Activated CD8-positive, alpha-beta memory T cell treated with anti-CD3 and anti-CD28 coated beads, Interleukin-2, amount 50 U/mL, for 48 hours (primary cell): Measurements from ENCODE around the gene AGXT.
A peak's percentile ranks its signal among the peaks of the same experiment; 100 is the strongest.

ENCODE experiments used
- DNase-seq: peaks from one replicate; pipeline ENCODE4 v3.0.0-alpha.2; 2020

The AGXT gene

DNA sequence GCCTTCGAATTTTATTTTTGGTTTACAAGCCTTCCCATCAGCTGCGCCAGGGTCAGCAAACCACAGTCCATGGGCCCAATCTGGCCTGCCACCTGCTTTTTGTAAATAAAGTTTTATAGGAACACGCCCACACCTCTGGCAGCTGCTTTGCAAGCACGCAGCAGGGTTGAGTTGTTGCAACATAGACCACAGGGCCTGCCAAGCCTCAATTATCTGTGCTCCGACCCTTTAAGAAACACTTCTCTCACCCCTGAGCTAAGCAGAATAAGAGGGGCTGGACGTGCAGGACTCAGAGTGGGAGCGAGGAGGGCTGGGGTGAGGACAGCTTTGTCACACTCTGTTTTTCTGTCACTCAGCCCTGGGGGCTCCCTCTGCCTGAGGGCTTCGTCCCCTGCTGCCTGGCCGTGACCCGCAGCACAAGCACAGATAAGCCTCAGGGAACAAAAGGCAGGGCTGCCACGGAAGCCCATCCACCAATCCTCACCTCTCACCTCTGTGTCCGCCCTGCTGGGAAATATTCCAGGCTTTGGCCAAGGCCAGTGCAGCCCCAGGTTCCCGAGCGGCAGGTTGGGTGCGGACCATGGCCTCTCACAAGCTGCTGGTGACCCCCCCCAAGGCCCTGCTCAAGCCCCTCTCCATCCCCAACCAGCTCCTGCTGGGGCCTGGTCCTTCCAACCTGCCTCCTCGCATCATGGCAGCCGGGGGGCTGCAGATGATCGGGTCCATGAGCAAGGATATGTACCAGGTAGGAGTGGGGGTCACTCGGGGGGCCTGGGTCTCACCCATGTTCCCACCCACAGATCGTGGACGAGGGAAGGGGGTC lies at the start of gene AGXT:
Gene AGXT, plus strand, starts transcription at position 539 of the 823 bp plus-strand sequence. Its CDS starts 42 bp downstream, at position 581.
- DNase-seq, result no peak

DNA sequence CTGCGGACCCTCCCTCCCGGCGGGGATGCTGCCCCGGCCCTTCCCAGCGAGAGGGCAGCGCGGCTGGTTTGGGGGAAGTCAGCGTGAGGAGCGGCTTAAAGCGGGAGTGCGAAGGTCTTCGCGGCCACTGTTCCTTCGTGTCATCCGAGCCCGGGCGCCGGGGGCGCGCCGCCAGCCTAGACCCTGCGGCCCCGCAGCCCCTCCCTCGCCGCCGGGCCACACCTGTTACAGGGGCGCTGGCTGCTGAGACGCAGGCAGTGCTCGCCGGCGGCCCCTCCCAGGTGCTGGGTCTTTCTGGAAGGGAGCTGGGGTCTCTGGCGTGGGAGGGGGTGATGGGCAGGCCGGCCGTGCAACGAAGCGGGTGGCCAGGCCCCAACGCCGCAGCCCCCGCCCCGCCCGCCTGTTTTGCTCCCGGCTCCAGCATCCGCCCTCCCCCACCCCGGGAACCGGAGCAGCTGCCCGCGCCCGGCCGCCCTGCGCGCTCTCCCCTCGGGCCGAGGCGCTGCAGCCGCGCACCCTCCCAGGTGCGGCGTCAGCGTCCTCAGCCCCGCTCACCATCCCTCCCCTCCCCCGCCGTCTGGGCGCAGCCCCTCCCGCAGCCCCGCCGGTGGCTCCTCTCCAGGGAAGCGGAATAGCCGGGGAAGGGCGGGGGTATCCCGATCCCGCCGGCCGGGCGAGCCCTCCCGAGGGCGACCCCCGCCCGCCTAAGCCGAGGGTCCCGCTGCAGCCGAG lies 49.3 kb upstream of the AGXT start:
- DNase-seq, result peak; percentile 51

- DNase-seq, result peak; percentile 58
Observed at GRCh38 chr2:240819858-240820606, 48.6 kb upstream of the AGXT start, which contains the start of gene KIF1A. Gene KIF1A, minus strand, starts transcription at chr2:240820219. Its CDS starts 22,467 bp downstream, at chr2:240797752.

DNA sequence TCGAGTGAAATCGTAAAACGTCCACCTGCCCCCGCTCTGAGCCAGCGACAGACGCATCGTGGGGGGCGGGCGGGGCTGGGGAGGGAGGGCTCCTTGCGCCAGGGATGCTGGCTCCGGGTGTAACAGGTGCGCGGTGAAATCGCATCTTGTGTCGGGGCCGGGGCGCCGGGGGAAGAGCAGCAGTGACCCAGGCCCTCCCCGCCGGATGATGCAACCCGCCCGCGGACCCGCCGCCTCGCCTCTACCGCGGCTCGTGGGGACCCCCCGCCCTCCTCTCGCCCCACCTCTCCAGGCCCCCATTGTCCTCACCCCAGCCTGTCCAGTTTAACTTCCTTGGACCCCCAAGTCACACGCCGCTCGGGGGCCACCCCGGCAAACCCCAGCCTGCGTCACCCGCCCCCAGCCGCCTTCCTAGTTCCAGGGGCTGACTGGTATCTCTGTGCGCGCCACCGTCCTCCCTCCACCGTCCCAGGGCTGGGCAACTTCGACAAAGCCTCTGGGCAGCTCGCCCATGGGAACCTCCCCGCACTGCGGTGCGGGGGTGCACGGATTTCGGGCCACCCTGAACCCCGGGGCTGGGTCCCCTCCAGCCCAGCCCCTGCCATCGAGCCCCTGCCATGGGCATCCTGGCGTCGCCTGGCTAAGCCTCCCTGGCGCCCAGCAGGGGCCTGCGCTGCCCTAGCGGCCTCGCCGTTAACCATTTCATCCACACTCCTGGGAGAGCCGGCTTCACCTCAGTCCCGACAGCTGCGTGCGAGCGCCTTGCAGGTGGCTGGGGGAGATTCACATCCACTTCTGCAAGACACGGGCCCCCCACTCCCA lies 47.8 kb upstream of the AGXT start:
- DNase-seq, result peak; percentile 70

GRCh38 chr2:240821429-240821778 lies 47.2 kb upstream of the AGXT start:
- DNase-seq, result no peak

DNA sequence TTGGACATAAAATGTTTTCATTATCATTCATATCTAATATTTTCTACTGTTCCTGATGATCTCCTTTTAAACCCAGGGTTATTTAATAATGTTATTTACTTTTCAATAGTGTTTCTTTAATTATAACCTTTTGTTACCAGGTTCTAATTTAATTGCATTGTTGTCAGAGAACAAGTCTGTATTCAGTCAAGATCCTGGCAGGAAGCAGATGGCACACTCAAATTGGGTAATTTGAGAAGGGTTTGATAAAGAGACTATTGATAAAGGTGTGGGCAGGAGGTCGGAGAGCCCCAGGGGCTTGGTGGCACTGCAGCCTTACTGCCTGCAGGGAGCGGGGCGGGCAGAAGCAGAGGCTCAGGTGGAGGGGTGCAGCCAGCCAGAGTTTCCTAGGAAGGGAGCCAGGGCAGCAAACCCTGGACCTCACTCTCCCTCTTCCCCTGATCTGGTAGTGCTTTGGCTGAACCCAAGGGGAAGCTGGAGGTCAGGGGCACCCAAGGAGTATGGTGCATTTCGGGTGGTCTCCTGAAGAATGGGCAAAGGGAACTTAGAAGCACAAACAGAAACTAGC lies 46.3 kb upstream of the AGXT start:
- peak; percentile 42 for DNase-seq

DNA sequence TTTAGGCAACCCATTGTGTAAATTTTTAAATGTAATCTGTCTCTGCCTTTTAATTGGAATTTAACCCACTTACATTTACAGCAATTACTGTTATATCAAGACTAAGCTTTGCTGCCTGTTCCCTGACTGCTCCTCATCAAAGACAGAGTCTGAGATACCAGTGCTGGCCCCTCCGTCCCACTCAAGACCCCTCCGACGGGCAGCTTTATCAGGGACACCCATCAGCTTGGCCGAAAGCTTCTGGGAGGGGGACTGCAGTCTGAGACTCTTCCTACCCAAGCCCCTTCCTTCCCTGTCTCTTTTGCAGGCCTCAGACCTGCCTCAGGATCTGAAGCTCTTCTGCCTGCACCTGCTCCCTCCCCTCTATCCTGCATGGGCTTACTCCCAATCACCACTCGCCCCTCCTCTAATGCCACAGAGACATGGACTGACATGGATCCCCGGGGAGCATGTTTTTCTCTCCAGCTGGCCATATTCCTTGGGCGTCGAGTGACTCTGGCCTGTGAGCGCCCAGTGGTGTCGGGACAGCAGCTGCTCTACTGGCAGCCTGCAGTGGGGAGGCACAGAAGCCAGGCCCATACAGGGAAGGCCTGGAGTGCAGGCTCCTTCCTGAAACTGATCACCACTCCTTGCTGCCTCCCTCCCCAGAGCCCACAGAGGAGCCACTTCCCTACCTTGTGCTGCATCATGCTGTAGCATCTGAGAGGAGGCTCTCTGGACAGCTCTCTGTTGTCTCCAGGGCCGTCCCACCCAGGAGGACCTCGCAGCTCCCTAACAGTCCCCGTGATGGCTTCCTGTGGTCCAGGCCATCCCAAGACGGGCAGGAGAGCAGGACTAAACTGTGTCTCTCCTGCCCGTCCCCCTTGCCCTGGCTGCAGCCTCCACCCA lies 44.9 kb upstream of the AGXT start:
- peak; percentile 30 for DNase-seq

DNA sequence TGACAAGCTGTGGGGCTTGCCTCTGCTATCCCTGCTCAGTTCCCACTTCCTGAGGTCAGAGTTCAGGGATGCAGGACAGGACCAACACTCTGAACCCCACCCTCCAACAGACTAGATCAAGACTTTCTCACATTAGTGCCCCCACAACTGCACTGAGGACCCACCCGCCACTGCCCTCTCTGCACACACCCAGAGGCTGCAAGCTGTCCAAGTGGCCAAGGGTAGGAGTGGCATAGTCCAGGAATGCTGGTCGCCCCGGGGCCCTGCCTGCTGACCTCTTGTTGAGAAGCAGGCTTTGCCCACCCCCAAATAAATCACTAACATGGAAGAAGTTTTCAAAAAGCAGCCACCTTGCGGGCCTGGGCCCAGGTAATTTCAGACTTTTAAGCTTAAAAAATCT lies 43.1 kb upstream of the AGXT start:
- DNase-seq, result peak; percentile 15

GRCh38 chr2:240831594-240832204 lies 36.9 kb upstream of the AGXT start:
- no peak for DNase-seq

- peak; percentile 97 for DNase-seq
Observed at GRCh38 chr2:240832205-240832727, 36.4 kb upstream of the AGXT start.

DNA sequence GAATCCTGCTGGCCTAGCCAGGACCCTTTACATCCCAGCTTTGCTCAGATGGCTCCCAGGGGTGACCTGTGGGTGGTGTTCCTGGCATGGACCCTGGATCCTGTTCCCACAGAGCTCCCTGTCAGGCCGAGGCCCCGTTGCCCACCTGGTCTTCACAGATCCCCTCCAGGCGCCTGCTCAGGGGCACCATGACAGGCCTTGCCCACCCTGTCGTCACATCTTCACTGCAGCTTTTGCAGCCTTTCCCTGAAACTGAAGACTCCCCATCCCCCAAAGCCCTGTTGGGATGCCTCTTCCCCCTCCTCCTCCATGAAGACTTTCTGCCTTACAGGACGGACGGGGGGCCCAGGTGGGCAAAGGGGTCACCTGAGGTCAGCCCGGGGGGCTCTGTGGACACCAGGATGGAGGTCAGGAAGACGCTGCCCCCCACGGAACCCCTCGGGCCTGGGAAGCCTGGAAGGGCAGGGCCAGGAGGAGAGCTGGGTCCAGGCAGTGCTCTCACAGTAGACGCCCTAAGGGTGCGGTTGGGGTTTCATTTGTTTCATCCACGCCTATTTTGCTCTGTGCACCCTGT lies 35.6 kb upstream of the AGXT start:
- no peak for DNase-seq

DNA sequence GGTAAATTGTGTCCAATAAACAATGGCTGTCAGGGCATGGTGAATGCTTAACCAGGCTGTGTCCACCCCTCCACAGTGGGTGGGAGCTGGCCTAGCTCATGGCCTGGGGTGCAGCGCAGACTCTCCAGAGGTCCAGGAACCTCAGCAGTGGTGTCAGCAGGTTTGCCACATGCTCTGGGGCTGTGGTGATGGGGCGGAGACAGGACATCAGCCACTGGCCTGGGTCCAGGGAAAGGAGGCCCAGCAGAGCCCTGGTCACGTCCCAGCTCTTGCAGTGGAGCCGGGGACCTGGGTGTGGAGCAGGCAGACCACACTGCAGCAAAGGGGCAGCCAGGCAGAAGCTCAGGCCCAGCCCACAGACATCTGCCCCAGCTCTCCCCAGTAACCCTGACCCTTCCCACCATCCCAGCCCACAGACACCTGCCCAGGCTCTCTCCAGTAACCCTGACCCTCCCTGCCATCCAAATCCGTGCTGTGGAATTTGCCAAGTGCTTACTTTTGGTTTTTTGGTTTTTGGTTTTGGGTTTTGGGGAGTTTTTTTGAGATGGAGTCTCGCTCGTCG lies 34.8 kb upstream of the AGXT start:
- no peak for DNase-seq

DNA sequence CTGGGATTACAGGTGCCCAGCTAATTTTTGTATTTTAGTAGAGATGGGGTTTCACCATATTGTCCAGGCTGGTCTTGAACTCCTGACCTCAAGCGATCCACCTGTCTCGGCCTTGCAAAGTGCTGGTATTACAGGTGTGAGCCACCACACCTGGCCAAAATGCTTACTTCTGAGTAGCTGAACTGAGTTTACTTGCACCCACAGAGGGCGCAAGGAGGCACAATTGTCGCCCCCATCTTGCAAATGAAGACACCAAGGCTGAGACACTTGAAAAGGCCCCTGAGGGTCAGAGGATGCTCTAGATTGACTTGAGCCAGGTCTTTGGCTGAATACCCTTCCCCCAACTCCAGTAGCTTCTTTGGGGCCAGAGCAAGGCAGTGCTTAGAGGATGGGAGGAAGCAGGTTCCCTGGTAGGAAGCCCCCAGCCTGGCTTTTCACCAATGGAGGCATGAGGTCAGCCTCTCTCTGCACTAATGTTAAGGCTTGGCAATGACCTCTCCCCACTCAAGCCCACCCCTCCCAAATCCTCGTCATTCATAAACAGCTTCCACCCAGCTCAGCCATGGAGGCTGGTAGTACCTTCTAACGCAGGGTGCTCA lies 34.1 kb upstream of the AGXT start:
- DNase-seq, result no peak

GRCh38 chr2:240835528-240835927 lies 33.1 kb upstream of the AGXT start:
- no peak for DNase-seq

- no peak for DNase-seq
Observed at GRCh38 chr2:240836781-240837467, 31.7 kb upstream of the AGXT start.

DNA sequence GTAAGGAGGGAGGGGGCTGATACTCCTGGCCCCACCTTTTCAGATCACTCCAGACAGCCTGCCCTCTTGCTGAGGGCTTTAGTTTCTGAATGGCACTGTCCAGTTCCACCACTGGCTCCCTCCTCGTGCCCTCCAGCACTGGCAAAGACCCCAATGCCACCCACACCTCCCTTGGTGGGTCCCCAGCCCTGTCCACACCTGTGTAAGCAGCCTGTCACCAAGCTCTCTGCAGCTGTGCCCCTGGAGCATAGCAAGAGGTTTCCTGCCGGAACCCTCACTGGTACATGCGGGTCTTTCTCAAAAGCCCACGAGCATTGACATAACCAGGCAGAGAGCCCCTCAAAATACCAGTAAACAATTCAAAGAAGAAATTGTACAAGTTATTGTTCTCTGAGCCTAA lies 31.0 kb upstream of the AGXT start:
- no peak for DNase-seq

DNA sequence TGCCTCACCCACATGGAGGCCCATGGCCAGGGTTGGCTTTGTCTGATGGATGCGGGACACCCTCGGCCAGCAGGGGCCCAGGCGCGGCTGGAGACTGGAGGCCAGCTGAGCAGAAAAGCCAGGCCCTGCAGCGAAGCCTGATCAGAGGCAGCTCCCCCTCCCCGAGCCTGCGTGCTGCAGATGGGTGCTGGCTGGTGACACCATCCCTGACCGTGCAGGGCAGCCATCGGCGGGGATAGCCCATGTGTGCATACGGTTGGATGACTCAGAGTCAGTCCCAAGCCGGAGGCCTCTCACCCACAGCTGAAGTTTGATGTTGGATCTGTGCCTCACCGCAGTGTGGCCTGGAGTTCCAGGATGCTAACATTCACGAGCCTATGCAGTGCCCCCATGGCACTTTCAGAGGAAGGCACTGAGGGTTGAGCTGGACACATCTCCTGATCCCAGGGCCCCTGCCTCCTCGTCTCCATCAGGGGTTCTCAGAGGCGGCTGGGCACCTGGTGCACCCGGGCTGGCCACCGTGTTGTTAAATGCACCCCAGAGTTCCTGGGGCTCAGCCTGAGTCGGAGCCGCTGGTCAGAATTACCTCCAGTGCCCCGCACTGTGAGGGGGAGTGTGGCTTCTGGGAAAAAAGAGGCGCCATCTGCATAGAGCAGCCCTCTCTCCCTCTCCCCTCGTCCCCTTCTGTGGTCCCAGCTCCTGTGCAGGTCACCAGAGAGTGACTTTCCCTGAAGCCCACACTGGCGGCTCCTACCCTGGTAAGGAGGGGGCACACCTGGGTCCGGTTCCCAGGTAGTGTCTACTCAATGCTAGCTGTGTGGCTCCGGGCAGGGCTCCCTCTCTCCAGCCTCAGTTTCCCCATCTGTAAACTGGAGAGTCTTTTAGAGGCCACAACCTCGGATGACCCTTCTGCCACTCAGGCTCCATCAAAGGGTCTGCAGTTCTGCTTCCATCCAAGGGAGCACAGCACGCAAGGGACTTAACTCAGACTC lies 29.2 kb upstream of the AGXT start:
- DNase-seq, result no peak
